22Rv1 (cell line): Measurements from ENCODE around the gene ZNF438.

Experiments used
- ZFX ChIP-seq: fragments of 450-650 bp; IDR thresholded peaks from 2 replicates; pipeline ENCODE4 v1.6.1; 2017; ENCODE audit warnings: antibody characterized with exemption, borderline replicate concordance
- TF ChIP-seq, protein P1 (sequence below): fragments of 450-650 bp; IDR thresholded peaks from 2 replicates; pipeline ENCODE4 v1.5.1; 2017; ENCODE audit warnings: mild to moderate bottlenecking

DNA sequence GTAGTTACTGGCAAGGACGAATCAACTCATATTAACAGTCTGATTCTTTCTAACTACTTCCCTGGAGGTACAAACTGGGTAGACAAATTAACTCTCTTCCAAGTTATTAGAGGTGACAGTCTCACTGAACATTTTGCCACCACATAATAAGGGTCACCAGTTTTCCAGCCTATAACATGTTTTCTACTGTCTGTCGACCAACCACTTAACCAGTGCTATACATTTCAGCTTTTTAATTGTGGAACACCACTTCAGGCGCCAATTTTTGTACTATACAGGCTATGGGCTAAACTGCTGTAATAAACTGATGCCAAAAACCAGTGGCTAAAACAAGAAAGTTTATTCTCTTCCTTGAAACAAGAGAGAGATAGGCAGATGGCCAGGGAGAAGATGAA is 13.3 kb downstream of the ZNF438 start:
- TF ChIP-seq, protein P1, sequence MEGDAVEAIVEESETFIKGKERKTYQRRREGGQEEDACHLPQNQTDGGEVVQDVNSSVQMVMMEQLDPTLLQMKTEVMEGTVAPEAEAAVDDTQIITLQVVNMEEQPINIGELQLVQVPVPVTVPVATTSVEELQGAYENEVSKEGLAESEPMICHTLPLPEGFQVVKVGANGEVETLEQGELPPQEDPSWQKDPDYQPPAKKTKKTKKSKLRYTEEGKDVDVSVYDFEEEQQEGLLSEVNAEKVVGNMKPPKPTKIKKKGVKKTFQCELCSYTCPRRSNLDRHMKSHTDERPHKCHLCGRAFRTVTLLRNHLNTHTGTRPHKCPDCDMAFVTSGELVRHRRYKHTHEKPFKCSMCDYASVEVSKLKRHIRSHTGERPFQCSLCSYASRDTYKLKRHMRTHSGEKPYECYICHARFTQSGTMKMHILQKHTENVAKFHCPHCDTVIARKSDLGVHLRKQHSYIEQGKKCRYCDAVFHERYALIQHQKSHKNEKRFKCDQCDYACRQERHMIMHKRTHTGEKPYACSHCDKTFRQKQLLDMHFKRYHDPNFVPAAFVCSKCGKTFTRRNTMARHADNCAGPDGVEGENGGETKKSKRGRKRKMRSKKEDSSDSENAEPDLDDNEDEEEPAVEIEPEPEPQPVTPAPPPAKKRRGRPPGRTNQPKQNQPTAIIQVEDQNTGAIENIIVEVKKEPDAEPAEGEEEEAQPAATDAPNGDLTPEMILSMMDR: no peak
- TF ChIP-seq ZFX: no peak
